Stimulated activated CD4-positive, alpha-beta T cell treated with anti-CD3 and anti-CD28 coated beads, TNF-alpha, amount 100 ng/mL, for 4 hours (primary cell): ENCODE measurements around the gene PHKG2.
A peak's percentile ranks its signal among the peaks of the same experiment; 100 is the strongest.
"Not testable (repeated sequence)": the region's sequence is repeated elsewhere in the genome, so short reads cannot be mapped to it uniquely, and the experiment has no call there.

Experiments
- DNase-seq, 3 experiments: peaks; one replicate each; pipeline ENCODE4 v3.0.0-alpha.2; 2020; ENCODE audit warnings: low read depth in 3 of 3

The PHKG2 gene

DNA sequence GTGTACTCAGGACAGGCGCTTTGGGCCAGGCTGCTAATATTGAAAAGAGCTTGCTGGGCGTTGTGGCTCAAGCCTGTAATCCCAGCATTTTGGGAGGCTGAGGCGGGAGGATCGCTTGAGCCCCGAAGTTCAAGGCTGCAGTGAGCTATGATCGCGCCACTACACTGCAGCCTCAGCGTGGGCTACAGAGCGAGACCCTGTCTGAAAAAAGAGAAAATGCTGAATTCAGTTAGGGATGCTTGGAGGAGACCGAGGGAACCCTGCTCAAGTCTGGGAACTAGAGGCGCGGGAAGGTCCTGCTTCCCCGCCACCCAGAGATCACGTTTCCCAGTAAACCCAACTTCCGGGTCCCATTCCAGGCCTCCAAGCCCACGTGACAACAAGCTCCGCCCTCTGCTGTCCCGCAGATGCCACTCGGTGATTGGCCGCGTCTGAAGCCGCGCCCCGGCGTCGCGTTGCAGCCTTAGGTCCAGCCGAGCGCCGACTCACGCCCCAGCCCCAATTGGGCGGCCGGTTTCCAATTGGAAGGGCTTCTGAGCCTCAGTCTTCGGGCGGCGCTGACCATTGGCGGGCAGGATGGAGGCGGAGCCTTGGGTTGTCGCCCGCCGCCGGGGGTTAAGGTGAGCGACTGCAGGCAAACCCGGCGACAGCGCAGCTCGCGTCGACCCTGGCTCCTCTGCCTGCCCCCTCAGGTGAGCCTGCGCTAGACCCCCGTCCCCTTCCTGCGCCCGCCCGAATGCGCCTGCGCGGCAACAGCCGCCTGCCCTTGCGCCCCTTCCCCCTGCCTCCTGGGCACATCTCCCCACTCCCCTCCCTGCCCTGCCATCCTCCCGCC lies at the start of gene PHKG2:
TSS of gene PHKG2 (plus strand) at position 627 of the 835 bp plus-strand sequence. CDS start 396 bp downstream, outside the sequence.
- DNase-seq, result peak; percentile 77 to 84 (median 83)

- DNase-seq, result peak; percentile 77 to 82 (median 80)
Observed at GRCh38 chr16:30698816-30699614, 49.2 kb upstream of the PHKG2 start, which contains the start of gene SRCAP. Gene SRCAP, plus strand, starts transcription at chr16:30699171. Its CDS starts 1,654 bp downstream, at chr16:30700825.

GRCh38 chr16:30699615-30700099 lies 48.6 kb upstream of the PHKG2 start:
- DNase-seq, result no peak

GRCh38 chr16:30700491-30700890 lies 47.7 kb upstream of the PHKG2 start:
- no peak for DNase-seq

DNA sequence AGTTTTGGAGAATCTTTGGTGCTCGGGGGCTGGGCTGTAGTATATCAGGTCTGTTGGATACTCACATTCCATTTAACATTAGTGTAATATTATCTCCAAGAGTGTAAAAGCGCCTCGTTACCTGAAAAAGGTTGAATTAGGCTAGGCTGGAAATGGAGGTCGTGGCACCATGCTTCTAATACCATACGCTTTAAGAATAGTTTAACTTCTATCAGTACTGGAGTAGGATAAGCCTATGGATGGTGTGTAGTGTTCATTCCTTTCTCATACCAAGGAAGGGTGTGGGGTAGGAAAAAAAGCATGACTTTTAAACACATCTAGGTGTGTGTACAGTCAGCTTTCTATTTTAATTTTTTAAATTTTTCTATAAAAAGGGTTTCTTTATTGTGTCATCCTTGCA lies 47.3 kb upstream of the PHKG2 start:
- no peak for DNase-seq

GRCh38 chr16:30703071-30703470 lies 45.2 kb upstream of the PHKG2 start:
- not testable (repeated sequence) for DNase-seq

GRCh38 chr16:30703971-30704370 lies 44.3 kb upstream of the PHKG2 start:
- no peak for DNase-seq

GRCh38 chr16:30706046-30706445 lies 42.2 kb upstream of the PHKG2 start:
- DNase-seq, result no peak

GRCh38 chr16:30710971-30711370 lies 37.3 kb upstream of the PHKG2 start:
- DNase-seq, result no peak

- DNase-seq, result no peak
Observed at GRCh38 chr16:30711712-30712111, 36.5 kb upstream of the PHKG2 start.

GRCh38 chr16:30715750-30716445 lies 32.3 kb upstream of the PHKG2 start:
- DNase-seq, result peak in 1 of 3 experiments; percentile 17

GRCh38 chr16:30720086-30720485 lies 28.1 kb upstream of the PHKG2 start:
- DNase-seq, result no peak

GRCh38 chr16:30720694-30721093 lies 27.5 kb upstream of the PHKG2 start:
- DNase-seq, result no peak

GRCh38 chr16:30721167-30721566 lies 27.1 kb upstream of the PHKG2 start:
- no peak for DNase-seq

DNA sequence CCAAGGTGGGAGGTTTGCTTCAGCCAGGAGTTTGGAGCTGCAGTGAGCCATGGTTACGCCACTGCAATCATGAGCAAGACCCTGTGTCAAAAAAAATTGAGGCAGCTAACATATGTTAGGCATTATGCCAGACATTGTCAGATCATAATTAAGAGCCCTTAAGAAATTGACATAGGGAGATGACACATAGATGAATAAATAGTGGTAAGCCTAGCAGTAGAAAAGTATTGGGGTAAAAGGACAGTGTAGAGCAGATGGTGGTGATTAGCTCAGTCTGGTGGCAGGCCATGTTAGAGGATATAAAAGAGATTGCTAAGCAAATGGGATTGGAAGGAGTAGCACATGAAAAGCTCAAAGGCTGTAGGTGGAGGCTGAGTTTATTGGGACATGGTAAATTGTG lies 26.6 kb upstream of the PHKG2 start:
- no peak for DNase-seq

DNA sequence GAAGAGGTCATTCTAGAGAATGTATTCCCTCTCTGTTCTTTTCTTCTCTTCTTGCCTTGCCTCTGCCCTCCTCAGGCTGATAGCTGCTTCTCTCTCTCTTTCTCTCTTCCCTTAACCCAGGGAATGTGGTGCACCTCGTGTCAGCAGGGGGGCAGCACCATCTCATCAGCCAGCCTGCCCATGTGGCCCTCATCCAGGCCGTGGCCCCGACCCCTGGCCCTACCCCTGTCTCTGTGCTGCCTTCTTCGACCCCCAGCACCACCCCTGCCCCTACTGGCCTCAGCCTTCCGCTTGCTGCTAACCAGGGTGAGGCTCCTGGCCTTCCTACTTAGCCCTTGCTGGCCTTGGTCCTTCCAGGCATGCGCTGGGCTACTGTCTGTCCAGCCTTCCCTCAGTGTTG lies 25.8 kb upstream of the PHKG2 start:
- DNase-seq, result no peak

- no peak for DNase-seq
Observed at GRCh38 chr16:30722916-30723315, 25.3 kb upstream of the PHKG2 start.

DNA sequence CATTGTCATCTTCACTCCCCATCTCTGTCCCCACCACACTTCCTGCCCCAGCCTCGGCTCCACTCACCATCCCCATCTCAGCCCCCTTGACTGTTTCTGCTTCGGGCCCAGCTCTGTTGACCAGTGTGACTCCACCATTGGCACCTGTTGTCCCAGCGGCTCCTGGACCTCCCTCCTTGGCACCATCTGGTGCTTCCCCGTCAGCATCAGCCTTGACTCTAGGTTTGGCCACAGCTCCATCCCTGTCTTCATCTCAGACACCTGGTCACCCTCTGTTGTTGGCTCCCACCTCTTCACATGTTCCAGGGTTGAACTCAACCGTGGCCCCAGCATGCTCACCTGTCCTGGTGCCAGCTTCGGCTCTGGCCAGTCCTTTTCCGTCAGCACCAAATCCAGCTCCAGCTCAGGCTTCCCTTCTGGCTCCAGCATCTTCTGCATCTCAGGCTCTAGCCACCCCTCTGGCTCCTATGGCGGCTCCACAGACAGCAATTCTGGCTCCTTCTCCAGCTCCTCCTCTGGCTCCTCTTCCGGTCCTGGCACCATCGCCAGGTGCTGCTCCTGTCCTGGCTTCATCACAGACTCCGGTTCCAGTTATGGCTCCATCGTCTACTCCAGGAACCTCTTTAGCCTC lies 24.4 kb upstream of the PHKG2 start:
- DNase-seq, result no peak

DNA sequence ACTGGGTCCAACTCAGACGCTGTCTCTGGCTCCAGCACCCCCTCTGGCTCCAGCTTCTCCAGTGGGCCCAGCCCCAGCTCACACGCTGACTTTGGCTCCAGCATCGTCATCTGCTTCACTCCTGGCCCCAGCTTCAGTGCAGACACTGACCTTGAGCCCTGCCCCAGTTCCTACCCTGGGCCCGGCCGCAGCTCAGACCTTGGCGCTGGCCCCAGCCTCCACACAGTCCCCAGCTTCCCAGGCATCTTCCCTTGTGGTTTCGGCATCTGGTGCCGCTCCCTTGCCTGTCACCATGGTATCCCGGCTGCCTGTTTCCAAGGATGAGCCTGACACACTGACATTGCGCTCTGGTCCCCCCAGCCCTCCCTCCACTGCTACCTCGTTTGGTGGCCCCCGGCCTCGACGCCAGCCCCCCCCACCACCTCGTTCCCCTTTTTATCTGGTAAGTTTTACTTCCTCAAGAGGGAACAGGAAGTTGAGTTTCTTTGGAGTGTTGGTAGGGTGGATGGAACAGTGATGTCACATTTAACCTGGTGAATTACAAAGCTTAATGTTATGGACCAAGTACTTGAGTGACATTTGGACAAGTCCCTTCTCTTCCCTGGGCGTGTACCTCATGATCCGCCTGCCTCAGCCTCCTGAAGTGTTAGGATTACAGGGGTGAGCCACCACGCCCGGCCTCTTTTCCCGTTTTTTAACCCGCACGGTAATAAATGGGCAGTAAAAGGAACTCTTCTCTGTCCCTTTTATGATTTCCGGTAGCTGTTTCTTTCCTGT lies 23.4 kb upstream of the PHKG2 start:
- DNase-seq, result no peak

GRCh38 chr16:30725418-30725792 lies 22.8 kb upstream of the PHKG2 start:
- DNase-seq, result no peak

GRCh38 chr16:30728321-30728720 lies 19.9 kb upstream of the PHKG2 start:
- no peak for DNase-seq
